GM19023 (cell line): ENCODE measurements around the gene BACE2.
"Not testable (repeated sequence)": the region's sequence is repeated elsewhere in the genome, so short reads cannot be mapped to it uniquely, and the experiment has no call there.

Experiments used
- ATAC-seq: cut with Tn5 transposase; IDR thresholded peaks from one replicate; pipeline ENCODE4 v1.9.1; 2021; ENCODE audit warnings: mild to moderate bottlenecking, moderate library complexity; ENCODE audit not compliant: unreplicated experiment

Gene BACE2

DNA sequence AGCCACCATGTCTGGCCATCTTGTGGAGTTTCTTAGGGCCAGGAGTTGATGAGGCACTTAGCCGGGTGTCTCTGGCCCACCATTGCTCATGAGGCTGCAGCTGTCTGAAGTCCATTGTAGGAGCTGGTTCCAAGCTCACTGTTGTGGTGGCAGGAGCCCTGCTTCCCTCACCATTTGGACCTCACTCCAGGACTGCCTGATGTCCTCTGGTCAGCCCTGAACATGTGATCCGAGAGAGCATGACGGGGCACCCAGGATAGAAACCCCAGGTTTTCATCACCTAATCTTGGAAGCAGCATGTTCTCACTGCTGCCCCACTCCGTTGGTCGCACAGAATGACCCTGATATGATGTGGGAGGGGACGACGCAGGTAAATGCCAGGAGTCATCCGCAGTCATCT, 92.5 kb downstream of the BACE2 start:
- no peak for ATAC-seq

DNA sequence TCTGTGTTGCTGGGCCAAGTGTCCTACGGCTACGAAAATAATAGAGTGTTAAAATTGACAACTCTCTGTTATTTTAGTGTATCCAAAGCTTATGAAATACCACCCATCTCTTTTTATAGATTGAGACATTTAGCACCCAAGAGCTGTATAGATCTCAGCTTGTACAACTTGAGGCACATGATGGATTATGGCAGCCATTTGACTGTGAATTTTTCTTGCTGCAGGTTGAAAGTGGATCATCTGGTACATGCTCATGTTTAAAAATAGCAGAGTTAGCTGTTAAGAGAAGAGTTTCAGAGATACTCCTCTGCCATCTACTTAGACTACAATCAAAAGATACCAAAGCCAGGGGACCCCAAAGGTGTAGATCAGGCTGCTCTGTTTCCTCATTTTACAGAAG, 99.4 kb downstream of the BACE2 start:
- no peak for ATAC-seq

DNA sequence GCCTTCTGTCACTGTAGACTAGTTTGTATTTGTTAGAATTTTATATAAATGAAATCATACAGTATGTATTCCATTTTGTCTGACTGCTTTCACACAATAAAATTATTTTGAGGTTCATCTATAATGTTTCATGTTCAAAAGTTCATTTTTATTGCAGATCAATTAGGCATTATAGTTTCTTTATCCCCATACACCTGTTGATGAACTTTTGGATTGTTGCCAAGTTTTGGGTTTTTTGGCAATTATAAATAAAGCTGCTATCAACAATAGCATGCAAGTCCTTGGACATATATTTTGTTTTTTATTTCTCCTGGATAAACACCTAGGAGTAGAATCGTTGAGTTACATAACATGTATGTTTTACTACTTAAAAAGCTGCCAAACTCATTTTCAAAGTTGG, 101.6 kb downstream of the BACE2 start:
- no peak for ATAC-seq

DNA sequence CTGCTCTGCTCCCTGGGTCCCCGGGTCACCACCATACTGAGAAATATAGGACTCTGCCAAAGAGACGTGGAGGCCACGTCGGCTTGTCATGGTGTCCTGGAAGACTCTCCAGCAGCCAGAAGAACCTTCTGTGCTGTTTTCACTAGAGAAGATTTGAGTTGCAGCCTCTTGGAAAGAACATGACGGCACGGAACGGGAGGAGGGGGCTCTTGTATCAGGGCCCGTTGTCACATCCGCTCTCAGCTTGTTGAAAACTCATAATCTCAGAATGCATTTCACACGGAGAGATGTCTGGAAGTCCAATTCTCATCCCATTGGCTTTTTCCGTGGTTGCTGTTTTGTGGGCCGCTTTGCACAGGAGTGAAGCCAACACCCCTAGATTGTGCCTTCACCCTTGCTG, 109.2 kb downstream of the BACE2 start:
- ATAC-seq = no peak

DNA sequence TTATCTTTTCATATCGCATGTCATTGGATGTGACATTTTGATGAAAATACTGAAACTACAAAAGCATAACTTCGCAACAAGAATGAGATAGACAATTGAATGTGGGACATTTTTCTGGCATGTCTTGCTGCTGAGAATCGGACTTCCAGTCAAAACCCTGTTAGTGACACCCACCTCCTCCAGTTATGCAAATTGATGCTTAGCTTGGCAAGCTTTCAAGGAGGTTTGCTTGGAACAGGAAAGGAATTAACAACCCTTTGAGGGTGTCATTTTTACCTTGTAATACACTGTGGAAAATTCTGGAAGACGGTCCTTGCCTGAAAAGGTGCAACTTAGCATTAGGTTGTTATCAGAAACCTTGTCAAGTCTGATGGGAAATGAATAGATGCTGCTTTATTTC, 109.9 kb downstream of the BACE2 start:
- no peak for ATAC-seq

DNA sequence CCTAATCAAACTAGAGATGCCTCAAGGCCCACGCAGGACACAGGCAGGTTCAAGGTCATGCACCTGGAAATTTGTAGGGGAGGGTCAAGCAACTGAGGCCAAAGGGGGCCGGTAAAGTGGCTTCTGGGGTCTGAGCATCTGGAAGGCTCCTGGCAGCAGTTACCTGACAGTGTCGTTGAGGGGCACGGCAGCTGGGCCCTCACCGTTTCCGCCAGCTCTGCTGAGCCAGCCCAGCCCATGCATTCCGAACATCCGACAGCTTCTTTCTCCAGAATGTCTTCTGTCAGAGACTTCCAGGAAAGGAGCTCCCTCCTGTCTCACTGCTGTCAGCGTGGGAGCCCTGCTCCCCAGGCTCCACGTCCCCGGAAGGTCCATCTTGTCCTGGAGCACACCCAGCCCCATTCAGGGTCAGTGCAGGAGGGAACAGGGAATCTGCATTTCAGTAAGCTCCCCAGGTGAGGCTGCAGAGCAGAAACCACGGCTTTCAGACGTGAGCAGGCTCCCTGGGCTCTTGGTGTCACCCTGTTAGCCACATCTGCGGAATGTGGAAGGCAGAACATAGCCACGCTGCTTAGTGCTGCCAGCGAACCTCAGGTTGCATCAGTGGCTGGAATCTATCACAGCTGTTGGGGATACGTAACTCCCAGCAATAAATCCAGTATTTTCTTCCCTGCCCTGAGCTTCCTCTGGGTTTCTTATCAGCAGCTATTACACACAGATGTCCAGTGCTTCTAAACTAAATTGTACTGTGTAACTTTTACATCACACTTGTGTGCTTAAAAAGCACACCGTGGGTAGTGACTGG, 112.4 kb downstream of the BACE2 start:
- no peak for ATAC-seq

DNA sequence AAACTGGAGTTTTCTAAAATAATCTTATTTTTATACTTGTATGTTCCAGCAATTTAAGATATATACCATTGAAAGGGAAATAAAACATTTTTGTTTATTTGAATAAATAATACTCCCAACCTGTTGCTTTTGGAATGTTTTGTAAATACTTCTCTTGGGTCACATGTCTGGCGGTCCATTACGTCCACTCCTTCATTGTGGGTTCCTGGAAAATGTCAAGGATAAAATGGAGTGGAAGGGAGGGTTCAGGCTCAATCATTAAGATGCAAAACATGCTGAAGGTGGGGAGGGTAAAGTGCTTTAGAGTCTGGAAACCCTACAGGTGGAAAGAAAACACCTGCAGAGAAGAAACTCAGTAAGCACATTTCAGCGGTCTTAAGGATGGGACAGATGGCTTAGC, 114.5 kb downstream of the BACE2 start:
- no peak for ATAC-seq

DNA sequence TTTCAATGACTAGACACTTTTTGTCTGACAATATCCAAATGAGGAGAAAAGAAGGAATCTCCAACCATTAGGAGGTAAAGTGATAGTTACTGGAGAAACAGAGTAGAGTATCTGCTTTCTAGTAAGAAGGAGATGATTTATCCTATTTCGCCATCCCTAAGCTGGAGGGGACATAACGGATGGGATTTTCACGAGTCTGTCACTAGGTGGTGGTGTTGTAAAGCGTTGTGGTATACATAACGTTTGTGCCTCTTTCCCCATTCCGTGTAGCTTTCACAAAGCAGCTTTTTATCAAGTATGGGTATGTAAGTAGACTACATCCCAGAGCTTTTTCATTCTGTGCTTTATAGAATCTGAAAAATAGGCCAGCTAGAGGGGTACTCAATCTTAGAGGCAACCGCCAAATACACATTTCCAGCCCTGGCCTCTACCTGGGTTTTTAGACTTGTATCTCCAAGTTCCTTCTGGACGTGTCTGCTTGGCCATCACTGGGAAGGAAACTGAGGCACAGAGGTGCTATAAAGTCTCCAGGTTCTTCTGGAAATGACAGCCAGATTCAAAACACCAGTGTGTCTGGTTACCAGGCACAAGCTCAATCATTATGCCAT, 115.4 kb downstream of the BACE2 start:
- ATAC-seq = no peak

DNA sequence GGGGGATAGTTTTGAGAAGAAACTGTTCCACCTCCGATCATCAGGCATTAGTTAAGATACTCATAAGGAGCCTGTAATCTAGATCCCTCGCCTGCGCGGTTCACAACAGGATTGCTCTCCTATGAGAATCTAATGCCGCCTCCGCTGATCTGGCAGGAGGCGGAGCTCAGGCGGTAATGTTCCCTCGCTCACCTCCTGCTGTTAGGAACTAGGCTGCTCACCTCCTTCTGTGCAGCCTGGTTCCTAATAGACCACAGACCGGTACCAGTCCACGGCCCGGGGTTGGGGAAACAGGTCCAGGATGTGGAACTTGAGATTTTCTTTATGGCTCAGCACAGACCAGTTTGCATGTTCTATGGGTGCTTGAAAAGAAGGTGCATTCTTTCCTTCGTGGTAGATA, 121.5 kb downstream of the BACE2 start:
- ATAC-seq = no peak

DNA sequence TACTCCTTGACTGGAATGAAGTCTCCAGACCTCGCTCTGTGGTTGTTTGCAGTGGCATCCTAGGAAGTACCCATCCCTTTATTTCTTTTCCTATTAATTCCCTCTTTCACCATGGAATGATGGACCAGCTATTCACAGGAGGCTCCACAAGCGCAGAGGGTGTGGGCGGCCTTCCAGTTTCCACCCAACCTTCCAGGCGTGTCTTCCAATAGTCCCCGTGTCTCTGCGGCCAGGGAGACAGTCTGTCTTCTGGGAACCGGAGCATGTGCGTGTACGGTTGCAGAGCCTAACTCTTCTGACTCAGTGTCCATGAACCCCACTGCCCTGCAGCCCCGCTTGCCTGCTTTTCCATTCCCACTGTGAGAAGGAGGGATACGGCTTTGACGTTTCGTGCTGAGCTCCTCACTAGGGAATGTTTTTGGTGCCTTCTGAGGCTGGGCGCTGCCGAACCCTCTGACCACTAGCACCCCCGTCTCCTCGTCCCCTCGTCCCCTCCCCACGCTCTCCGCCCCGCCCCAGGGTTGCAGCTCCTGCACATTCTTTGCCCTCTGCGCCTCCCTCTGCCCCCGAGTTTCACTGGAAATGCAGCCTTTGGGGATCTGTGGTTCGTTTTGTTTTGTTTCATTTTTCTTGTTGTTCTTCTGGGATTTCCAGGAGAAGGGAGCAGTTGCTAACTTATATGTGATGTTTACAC, 122.3 kb downstream of the BACE2 start:
- no peak for ATAC-seq

DNA sequence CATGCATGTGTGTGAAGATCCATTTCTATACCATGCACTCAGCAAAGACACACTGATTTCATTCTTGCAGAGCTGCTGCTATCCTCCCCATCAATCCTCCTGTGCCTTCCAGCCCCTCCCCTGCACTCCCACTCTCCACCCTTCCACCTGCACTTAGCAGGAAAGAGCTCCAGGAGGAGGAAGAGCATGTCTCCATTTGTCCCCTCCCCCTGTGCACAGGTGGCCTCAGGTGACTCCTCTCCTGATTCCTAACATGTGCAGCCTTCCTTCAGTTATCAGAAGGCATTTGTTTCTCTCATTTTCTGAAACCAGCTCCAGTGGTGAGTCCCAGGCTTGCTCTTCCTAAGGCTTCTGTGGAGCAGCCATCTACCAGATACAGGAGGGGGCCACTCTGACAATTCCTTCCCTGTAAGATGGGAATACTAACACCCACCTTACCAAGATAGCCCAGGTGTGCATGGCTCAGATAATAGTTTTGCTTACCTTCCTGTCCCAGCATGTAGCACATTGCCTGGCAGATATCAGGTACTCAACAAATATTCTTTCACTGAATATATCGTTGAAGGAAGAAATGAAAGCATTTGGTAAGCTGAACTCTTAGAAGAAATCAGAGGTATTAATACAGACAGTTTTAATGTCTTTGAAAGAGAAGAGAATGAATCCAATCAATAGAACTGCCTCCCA, 126.7 kb downstream of the BACE2 start:
- no peak for ATAC-seq

DNA sequence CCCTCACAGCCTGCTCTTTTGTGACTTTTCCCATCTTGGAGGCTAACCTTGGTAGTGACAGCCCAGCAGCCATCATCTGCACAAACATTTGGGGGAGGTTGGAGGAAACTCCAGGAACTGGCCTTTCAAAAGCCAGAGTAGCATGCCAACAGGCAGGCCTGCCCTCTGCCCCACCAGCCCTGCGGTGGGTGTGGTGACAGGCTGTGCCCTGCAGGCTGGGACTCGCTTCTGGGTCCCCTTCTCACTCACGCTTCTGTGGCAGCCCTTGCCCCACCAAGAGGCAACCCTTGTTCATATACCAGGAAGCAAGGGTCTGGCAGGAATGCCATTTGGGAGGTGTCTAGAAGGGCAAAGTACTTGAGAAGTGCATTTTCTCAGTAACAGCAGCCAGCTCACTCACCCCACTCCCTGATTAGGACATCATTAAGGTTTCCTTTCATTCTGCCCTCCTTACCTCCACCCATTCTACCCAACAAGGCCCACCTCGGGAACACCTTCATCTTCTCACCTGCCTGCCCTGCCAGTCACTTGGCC, 127.8 kb downstream of the BACE2 start:
- ATAC-seq = no peak

DNA sequence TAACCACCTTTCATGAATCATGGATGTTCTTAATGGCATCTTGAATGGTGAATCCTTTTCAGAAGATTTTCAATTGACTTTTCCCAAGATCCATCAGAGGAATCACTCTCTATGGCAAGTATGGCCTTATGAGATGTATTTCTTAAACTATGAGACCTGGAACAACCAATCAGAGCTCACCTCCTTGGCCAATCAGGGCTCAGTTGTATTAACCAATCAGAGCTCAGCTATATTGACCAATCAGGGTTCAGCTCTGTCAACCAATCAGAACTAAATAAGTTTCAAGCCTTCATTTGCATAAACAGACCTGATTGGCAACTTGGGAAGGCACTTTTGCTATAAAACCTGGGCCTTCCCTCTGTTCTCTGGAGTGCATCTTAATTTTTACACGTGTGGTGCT, 135.0 kb downstream of the BACE2 start:
- ATAC-seq = no peak

DNA sequence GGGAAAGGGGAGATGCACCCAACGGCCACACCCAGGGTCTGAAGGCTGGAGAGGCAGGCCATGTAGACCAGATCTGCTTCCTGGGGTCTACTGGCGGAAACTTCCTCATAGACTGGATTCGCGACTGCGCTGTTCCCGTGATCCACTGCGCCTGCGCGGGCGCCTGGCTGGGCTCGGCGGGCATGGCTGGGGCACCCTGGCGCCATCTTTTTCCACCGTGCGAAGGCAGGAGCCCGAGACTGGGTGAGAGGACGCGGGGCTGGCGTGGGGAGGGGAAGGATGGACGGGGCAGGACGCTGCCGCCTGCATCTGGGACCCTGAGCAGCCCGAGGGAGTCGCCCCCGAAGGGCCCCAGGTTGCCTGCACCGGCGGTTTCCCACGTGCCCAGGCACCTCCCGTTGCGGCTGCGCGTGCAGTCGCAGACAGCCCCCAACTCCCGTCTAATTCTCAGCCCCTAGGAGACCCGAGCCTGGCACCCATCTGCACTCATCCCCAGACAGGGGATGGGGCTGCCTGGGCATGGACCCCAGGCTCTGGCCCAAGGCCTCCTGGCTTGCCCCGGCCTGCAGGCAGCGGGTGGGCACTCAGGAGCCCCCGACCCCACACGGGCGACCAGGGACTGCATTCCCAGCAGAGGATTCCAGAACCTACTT, 136.2 kb downstream of the BACE2 start:
- ATAC-seq = no peak

DNA sequence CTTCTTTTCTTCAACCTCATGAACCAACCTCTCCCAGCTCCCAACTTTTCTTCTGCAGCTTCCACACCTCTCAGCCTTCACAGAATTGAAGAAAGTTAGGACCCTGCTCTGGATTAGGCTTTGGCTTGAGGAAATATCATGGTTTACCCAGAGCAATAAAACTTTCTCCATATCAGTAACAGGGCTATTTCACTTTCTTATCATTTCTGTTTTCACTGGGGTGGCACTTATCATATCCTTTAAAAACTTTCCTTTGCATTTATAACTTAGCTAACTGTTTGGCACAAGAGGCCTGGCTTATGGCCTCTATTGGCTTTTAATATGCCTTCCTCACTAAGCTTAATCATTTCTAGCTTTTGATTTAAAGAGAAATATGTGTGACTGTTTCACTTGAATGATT, 139.3 kb downstream of the BACE2 start:
- no peak for ATAC-seq

DNA sequence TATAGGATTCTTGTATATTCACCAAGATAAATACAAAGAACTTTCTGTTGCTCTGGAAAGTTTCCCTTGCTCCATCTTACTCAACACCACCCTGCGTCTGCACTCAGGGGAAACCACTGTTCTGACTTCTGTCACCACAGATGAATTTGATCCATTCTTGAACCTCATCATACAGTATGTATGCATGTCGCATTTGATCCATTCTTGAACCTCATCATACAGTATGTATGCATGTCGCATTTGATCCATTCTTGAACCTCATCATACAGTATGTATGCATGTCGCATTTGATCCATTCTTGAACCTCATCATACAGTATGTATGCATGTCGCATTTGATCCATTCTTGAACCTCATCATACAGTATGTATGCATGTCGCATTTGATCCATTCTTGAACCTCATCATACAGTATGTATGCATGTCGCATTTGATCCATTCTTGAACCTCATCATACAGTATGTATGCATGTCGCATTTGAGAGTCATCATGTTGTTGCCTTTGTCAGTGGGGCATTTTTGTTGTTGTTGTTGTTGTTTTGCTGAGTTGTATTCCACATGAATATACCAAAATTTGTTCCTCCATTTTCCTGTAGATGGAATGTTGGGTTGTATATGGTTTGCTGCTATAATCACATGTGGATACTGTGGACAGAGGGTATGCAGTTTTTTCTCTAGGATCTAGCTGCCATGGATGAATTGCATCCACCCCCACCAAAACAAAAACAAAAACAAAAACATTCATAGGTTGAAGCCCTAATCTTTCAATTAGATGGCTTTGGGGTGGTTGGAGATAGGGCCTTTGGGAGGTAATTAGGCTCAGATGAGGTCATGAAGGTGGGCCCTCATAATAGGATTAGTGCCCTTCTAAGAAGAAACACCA, 145.6 kb downstream of the BACE2 start:
- ATAC-seq = not testable (repeated sequence)

DNA sequence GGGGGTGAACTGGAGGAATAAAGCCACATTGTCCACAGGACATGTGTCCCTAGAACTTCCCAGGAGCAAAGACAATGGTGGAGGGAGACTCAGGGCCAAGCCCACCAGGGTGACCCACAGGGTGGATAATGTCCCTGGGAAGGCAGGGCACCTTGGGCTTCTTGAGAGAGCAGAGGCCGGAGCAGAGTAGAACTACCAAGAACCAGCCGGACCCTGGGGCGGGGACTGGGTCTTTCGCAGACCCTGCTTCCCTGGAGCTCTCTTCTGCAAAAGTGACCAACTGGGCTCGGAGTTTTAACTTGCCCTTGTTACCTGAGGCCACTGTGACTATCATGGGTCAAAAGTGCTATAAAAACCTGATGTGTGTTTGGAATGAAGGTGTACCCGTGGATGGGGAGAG, 147.8 kb downstream of the BACE2 start:
- ATAC-seq = no peak

DNA sequence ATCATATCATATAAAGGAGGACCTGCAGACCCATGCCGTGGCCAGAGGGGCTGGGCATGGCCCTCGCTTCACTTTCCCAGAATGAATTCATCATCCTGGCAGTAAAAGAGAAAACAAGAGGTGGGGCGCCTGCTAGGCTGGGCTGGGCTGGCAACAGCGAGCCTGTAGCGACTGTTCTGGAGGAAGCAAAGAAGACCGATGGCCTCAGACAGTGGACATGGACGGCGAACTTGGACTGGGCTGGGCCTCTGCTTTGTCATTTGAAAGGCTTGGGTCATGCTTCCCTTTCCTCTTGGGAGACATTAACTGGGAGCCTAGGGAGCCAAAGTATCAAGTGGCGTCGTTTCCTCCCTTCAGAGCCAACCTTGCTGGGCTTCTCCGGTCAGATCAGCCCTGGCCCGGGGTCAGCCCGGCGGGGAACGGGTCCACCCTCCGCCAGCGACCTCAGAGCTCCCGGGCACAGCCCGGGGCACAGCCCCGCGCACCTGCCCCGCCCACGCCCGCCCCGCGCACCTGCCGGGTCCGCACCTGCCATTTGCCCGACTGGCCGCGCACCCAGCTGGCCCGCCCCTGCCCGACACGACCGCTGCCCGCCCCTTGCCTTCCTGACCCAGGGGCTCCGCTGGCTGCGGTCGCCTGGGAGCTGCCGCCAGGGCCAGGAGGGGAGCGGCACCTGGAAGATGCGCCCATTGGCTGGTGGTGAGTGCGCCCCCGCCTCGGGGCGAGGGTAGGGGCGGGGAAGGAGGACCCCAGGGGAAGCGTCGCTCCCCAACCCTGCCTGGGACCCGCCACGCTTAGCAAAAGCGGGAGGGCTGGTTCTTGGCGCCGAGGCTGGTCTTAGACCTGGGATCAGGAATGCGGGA, 148.5 kb downstream of the BACE2 start, which contains the start of gene FAM3B:
Gene FAM3B (plus strand): TSS at position 602 of the 863 bp plus-strand sequence. CDS start 79 bp downstream, at position 681.
- no peak for ATAC-seq

DNA sequence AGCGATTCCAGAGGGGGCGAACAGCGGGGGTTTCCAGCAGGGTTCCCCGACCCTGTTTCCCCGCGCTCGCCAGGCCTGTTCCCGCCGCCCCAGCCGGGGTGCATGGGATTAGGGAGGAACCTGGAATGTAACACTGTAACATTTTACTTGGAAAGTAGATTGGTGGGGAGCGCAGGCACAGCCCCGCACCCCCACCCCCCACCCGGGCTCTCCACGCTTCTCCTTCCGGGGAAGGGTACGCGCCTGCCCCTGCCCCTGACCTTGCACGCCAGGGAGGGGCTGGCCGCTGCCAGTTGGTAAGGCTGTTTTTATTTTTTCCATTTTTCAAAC, 149.1 kb downstream of the BACE2 start:
- ATAC-seq = no peak
